Non-pigmented ciliary epithelial cell (primary cell): ENCODE measurements around the gene IGLON5.

Source experiments
- DNase-seq: peaks from one replicate; pipeline ENCODE4 v3.0.0-alpha.2; 2010; ENCODE audit warnings: low read depth

The IGLON5 gene

DNA sequence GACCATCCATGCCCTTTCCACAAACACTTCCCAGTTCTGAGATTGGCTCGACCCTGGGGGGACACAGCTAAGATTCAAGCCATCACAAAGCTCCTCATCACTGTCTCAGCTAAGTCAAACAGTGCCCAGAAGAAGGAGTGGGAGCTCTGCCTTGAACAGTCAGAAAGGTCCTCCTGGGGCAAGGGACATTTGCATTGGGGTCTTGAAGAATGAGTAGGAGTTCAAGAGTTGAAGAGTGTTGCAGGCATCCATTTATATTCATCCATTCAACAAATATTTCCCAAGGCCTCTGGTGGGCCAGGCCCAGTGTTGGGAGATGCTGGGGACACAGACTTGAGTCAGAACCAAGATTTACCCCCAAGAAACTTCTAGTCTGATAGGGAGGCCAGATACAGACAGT is 6.5 kb downstream of the IGLON5 start:
- no peak for DNase-seq

- DNase-seq: no peak
Observed at GRCh38 chr19:51318687-51319648, 7.5 kb downstream of the IGLON5 start.

DNA sequence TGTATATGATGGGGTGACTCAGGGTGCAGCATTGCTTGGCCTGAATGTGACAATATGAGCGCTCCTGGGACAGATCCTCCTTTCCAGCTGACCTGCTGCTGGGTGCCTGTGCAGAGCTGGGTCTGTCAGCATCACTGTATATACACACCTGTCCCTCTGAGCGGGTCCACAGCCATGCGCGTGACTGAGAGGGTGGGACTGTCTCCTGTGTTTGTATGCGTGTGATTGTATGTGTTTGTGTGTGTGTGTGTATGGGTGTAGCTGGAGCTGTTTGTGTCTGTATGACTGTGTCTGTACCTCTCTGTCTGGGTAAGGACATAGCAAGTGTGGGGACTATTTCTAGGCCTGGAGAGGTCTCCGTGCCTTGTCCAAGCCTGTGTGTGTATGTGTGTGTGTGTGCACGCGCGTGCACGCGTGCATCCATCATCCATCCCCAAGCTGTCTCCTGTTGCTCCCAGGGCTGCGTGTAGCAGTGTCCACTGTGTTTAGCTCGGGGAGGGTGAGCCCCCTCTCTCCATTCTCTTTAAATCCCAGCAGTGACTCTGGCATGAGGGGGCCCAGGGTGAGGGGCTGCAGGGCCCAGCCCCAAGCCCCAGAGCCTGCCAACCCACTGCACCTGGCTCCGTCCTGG is 8.3 kb downstream of the IGLON5 start:
- no peak for DNase-seq

- no peak for DNase-seq
Observed at GRCh38 chr19:51320280-51320657, 8.8 kb downstream of the IGLON5 start.

DNA sequence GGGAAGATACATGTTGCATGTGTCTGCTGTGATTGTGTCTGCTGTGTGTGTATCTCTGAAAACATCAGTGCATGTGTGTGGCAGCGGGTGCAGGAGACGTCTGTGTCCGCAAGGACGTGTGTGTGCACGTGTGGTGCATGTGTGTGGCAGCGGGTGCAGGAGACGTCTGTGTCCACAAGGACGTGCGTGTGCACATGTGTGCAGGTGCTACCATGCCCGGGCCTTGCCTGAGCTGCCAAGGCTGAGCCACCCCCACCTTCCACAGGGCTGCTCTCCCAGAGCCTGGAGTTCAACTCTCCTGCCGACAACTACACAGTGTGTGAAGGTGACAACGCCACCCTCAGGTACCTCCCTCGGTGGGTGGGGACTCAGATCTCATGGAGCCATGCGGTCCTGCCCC is 10.4 kb downstream of the IGLON5 start:
- DNase-seq: no peak

GRCh38 chr19:51323481-51324166 is 12.2 kb downstream of the IGLON5 start:
- no peak for DNase-seq

DNA sequence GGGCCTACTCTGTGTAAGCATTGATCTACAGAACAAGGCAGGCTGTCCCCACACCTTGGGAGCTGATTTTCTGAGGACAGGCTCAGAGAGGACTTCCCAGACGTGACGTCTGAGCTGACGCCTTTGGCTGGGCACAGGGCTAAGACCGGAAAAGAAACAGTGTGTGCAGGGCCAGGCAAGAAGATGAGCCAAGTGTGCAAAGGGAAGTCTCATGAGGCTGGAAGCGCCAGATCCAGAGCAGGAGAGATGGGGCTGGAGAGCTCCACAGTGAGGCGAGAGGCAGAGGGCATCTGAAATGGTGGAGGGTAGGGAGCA is 12.7 kb downstream of the IGLON5 start:
- no peak for DNase-seq

- no peak for DNase-seq
Observed at GRCh38 chr19:51325161-51325976, 13.9 kb downstream of the IGLON5 start.

DNA sequence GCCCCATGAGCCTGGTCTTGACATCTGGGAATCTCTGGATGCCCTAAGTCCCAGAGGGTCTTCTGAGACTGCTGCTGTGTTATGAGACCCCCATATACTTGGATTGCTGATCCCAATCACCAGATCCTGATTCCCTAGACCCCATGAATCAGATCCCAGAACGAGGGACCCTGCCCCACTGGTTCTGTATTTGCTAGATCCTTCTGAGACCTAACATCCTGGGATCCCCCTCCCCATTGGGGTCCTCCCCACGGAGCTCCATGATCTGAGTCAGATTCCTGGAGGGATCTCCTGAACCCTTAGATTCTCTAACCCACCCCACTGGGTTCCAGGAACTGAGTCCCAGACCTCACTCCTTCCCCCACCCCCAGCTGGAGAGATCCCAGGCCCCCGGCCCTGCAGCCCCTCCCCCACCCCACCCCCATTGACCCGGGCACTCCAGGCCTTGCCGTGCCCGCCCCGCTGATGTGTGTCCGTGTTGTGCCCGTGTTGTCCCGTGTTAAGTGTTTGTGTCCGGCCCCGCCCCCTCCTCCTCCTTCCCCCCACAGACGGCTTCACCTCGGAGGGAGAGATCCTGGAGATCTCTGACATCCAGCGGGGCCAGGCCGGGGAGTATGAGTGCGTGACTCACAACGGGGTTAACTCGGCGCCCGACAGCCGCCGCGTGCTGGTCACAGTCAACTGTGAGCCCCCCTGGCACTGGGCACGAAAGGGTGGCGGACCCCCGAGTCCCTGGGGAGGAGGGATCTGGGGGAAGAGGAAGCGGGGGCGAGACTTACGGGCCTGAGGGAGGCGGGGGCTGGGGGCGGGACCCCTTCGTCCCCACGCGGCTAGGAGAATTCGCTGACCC is 15.0 kb downstream of the IGLON5 start:
- DNase-seq: no peak

GRCh38 chr19:51327066-51328001 is 15.9 kb downstream of the IGLON5 start:
- DNase-seq: no peak

DNA sequence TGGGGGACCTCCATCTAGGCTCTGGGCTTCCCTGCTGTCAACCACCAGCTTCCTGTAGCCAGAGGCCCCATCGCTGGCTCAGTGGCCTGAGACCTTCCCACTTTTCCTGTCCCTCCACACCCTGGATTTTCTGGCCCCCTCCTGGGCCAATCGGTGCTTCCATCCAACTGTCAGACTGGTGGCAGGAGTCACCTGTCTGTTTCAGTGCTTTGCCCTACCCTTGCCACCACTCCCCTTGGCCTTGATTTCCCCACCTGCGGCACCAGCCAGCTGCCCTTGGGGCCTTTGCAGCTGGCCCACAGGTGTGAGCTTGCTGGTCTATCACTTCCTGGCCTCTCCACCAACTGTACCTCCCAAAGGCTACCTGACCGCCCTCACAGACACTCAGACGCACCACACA is 18.0 kb downstream of the IGLON5 start:
- no peak for DNase-seq

- DNase-seq: no peak
Observed at GRCh38 chr19:51330366-51330765, 18.9 kb downstream of the IGLON5 start.

- no peak for DNase-seq
Observed at GRCh38 chr19:51331193-51331592, 19.7 kb downstream of the IGLON5 start.

GRCh38 chr19:51331716-51332115 is 20.3 kb downstream of the IGLON5 start:
- no peak for DNase-seq

DNA sequence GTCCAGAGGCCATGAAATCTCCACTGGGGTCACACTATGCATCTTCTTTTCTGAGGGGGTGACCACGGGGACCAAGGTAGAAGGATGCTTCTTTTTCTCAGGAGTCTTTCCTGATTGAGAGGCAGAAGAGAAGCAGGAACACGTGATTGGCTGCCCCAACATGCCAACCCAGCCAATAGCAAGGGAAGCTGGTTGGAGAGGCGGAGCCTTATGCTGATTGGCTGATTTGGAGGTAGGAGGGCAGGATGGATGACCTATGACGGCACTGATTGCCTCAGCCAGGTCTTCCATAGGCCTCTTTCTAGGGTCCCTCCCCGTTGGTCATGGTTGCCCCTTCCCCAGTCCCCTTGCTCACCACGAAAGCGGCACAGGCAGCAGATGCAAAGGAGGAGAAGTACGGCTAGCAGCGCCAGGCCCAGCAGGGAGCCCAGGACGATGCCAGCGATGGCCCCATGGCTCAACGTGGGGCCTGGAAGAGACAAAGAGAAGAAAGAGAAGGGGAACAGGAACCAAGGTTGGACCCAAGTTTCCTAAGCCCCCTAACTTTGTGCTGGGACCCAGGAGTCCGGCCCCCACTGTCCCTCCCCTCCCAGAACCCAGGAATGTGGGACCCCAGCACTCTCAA is 22.5 kb downstream of the IGLON5 start:
- no peak for DNase-seq

DNA sequence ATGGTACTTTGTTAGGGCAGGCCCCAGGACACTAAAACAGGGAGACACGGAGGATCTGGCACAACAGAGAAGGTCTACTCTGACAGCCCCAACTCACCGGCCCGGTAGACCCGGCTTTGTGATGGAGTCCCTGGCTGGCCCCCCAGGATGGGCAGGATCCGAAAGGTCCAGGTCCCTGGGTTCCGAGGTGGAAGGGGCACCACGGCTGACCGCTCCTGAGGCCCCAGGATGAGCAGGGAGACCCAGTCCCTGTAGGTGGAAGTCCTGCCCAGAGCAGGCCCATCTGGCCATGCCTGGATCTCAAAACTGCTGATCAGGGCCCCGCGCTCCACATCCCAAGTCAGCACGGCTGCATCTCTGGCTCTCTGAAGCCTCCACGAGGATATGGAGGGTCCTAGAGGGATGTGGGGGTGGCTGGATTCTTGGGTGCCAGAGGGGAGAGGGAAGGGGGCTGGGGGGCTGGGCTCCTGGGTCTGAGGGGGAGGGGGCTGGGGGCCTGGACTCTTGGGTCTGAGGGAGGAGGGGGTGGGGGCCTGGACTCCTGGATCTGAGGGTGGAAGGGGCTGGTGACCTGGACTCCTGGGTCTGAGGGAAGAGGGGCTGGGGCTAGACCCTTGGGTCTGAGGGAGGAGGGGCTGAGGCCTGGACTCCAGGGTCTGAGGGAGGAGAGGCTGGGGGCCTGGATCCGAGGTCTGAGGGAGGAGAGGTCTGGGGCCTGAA is 25.9 kb downstream of the IGLON5 start:
- no peak for DNase-seq

DNA sequence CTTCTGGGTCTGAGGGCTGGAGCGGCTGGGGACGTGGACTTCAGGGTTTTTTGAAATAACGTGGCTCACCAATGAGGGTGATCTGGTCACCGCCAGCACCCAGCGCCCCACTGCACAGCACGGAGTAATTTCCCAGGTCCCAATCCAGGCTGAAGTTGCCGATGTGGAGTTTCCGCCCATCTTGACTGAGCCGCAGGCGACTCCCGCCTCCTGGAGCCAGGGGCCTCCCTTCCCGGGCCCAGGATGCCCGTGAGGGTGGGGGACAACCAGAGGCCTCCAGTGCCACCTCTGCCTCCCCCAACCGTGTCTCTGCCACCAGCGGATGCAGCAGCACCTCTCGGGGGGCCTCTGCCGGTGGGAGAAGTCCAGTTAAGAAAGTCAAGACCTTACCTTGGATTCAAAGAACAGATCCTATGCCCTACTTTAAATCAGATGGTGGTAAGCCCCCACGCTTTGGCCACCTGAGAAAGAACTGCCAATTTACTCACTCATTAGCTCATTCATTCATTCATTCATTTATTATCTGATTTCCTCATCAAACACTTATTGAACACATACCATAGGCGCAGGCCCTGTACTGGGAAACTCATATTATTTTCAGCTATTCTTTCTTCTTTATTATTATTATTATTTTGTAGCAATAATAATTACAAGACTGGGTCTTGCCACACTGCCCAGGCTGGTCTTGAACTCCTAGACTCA is 26.6 kb downstream of the IGLON5 start:
- no peak for DNase-seq

GRCh38 chr19:51338563-51339312 is 27.3 kb downstream of the IGLON5 start:
- no peak for DNase-seq
